Astrocyte (in vitro differentiated cells and primary cell): ENCODE data around the gene SNED1.

ENCODE experiments used
- CTCF ChIP-seq: IDR thresholded peaks from 2 replicates; pipeline ENCODE4 v1.5.1; 2011; ENCODE audit warnings: low read depth, mild to moderate bottlenecking, inconsistent platforms, low read length, moderate library complexity; ENCODE audit not compliant: insufficient read depth
- EZH2 ChIP-seq: IDR thresholded peaks from 2 replicates; pipeline ENCODE4 v1.6.1; 2012; ENCODE audit warnings: mild to moderate bottlenecking, low read length, inconsistent platforms; ENCODE audit not compliant: insufficient read depth

- no peak for TF ChIP-seq CTCF
- no peak for TF ChIP-seq EZH2
These were observed 32.5 kb downstream of the SNED1 start for GRCh38 chr2:241030883-241031282.
